Lung microvascular endothelial cell (primary cell): ENCODE results near the gene SSR4. TPM values are rescaled to one million over a fixed set of nuclear protein-coding genes. Genes with fewer than 3 reads are reported as not detected.
"Not testable (repeated sequence)": the region's sequence is repeated elsewhere in the genome, so short reads cannot be mapped to it uniquely, and the experiment has no call there.

ENCODE experiments used
- DNase-seq, 2 donors: peaks; one replicate each; pipeline versions ENCODE4 v3.0.0 to v3.0.0-alpha.2; 2010; ENCODE audit warnings: low read depth in 2 of 2
- total RNA-seq: library from RNA; depleted of rRNA; stranded (reverse); fragments of >200 nt; gene quantifications from 2 replicates; pipeline ENCODE4 v1.2.1, GENCODE V29; 2014

The SSR4 gene
- total RNA-seq = 178 and 209 TPM in 2 replicates

- peak; percentile 96 to 97 for DNase-seq
Observed at GRCh38 chrX:153794018-153794896, at the start of gene SSR4, which contains the start of gene IDH3G. Gene SSR4 (plus strand): TSS chrX:153794668. CDS start chrX:153794688, 20 bp downstream. Gene IDH3G (minus strand): TSS chrX:153794375. CDS start chrX:153794326, 49 bp downstream.

- DNase-seq = not testable (repeated sequence)
Observed at GRCh38 chrX:153745067-153745433, 49.4 kb upstream of the SSR4 start.

GRCh38 chrX:153746359-153746758 lies 48.1 kb upstream of the SSR4 start:
- DNase-seq = no peak

GRCh38 chrX:153746991-153747390 lies 47.5 kb upstream of the SSR4 start:
- not testable (repeated sequence) for DNase-seq

GRCh38 chrX:153749017-153749416 lies 45.5 kb upstream of the SSR4 start:
- DNase-seq = not testable (repeated sequence)

- DNase-seq = no peak
Observed at GRCh38 chrX:153750127-153750774, 44.2 kb upstream of the SSR4 start.

GRCh38 chrX:153755136-153755535 lies 39.3 kb upstream of the SSR4 start:
- DNase-seq = no peak

- DNase-seq = no peak
Observed at GRCh38 chrX:153761863-153762262, 32.6 kb upstream of the SSR4 start.

GRCh38 chrX:153762626-153763173 lies 31.8 kb upstream of the SSR4 start:
- no peak for DNase-seq

GRCh38 chrX:153763298-153763932 lies 31.1 kb upstream of the SSR4 start:
- no peak for DNase-seq

GRCh38 chrX:153763989-153764755 lies 30.3 kb upstream of the SSR4 start, which contains the start of gene PLXNB3:
Gene PLXNB3 (plus strand): TSS chrX:153764249. CDS start chrX:153765536, 1,287 bp downstream.
- DNase-seq = peak; percentile 66 to 81

GRCh38 chrX:153764786-153765137 lies 29.7 kb upstream of the SSR4 start:
- no peak for DNase-seq

- DNase-seq = peak; percentile 37 to 70
Observed at GRCh38 chrX:153765138-153766079, 29.1 kb upstream of the SSR4 start.

GRCh38 chrX:153766098-153766817 lies 28.2 kb upstream of the SSR4 start:
- DNase-seq = peak; percentile 53 to 67

GRCh38 chrX:153766871-153767673 lies 27.4 kb upstream of the SSR4 start:
- DNase-seq = no peak

GRCh38 chrX:153767674-153768055 lies 26.8 kb upstream of the SSR4 start:
- no peak for DNase-seq

- DNase-seq = peak in 1 of 2 donors; percentile 16
Observed at GRCh38 chrX:153768311-153769157, 25.9 kb upstream of the SSR4 start.
